Transverse colon (tissue), 3 donors: Measurements from ENCODE around the gene CBX5.

Experiments used
- CTCF ChIP-seq, 5 experiments: fragments of 200-600 bp in 3 of 5; fragments of 450-650 bp in 2 of 5; sonication (generic) in 3 of 5; IDR thresholded peaks; 1 replicate in 2 of 5; 2 replicates in 3 of 5; pipeline ENCODE4 v1.5.1; 2016 to 2017; ENCODE audit warnings: antibody characterized with exemption in 5 of 5, inconsistent platforms in 3 of 5, mild to moderate bottlenecking in 2 of 5, moderate library complexity in 1 of 5
- EP300 ChIP-seq: sonication (generic); formaldehyde crosslinking; IDR thresholded peaks from one replicate; pipeline ENCODE4 v1.6.1; 2017; ENCODE audit warnings: antibody characterized with exemption, low read depth

- no peak for TF ChIP-seq EP300
- no peak for TF ChIP-seq CTCF (IDR thresholded peaks at IDR 0.05)
These were observed 80.9 kb downstream of the CBX5 start for GRCh38 chr12:54199034-54199433.
